PC-3 (cell line): Measurements from ENCODE around the gene TENM4.

Experiments used
- CTCF ChIP-seq: fragments of 300-600 bp; sonication (generic); conservative IDR thresholded peaks from 2 replicates; pipeline ENCODE4 v1.5.1; 2017; ENCODE audit warnings: antibody characterized with exemption, low read depth, mild to moderate bottlenecking, low read length
- EZH2 ChIP-seq: fragments of 300-600 bp; sonication (generic); IDR thresholded peaks from one replicate; pipeline ENCODE4 v1.6.1; 2017; ENCODE audit warnings: antibody characterized with exemption, mild to moderate bottlenecking, low read length; ENCODE audit not compliant: unreplicated experiment
- EZH2phosphoT487 ChIP-seq: fragments of 300-600 bp; sonication (generic); IDR thresholded peaks from 2 replicates; pipeline ENCODE4 v1.6.1; 2018; ENCODE audit warnings: mild to moderate bottlenecking, antibody characterized with exemption, low read length, borderline replicate concordance

GRCh38 chr11:78938971-78939370, 501.9 kb downstream of the TENM4 start:
- TF ChIP-seq CTCF (no peak), EZH2phosphoT487 (no peak), EZH2 (no peak)
